ENCODE measurements around the gene DUSP22.
"Not testable (repeated sequence)": the region's sequence is repeated elsewhere in the genome, so short reads cannot be mapped to it uniquely, and the experiment has no call there.

DUSP22 gene

GRCh38 chr6:279341-280029, 12.8 kb upstream of the DUSP22 start:
- DNase-seq (ENCODE audit: low read depth in 2 of 2): no peak

- DNase-seq (ENCODE audit: low read depth in 2 of 2): no peak
These were observed 11.4 kb upstream of the DUSP22 start for GRCh38 chr6:280775-281468.

- DNase-seq (ENCODE audit: low read depth in 2 of 2): no peak
These were observed 10.7 kb upstream of the DUSP22 start for GRCh38 chr6:281469-282103.

- no peak for DNase-seq (ENCODE audit: low read depth in 2 of 2)
These were observed 10.0 kb upstream of the DUSP22 start for GRCh38 chr6:282177-282866.

- DNase-seq (ENCODE audit: low read depth in 2 of 2): no peak
These were observed 9.3 kb upstream of the DUSP22 start for GRCh38 chr6:282867-283416.

- no peak for DNase-seq (ENCODE audit: low read depth in 2 of 2)
These were observed 7.8 kb upstream of the DUSP22 start for GRCh38 chr6:284486-284885.

DNA sequence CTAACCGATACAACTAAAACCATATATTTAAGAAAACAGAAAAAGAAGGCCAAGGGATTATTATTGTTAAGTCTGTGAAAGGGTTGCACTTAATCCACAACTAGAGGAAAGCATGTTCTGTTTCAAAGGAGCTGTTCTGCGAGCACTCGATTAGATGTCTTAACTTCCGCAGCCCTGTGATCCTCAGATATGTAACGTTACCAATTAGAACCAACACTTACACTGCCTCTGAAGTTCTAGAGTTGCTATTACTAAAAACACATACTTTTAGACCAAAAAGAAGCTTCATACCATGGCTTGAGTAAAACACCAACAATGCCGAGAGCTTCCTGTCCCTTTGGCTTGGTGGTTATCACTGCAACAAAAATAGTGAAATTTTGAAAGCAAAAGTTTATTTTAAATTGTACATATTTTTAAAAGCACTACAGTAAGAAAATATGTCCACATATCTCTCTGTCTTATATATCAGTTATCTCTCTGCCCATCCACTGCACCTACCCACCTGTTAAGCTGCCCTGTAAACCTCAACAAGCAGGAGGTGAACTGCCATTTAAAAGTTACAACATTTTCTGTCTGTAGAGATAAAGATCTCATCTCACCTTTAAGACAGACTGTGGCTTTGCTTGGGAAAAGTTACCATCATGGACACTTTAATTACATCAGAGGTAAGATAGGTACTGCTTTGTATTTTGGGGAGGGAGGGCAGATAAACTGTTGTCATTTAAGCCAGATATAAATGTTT, 7.1 kb upstream of the DUSP22 start:
- DNase-seq (ENCODE audit: low read depth in 2 of 2): no peak

DNA sequence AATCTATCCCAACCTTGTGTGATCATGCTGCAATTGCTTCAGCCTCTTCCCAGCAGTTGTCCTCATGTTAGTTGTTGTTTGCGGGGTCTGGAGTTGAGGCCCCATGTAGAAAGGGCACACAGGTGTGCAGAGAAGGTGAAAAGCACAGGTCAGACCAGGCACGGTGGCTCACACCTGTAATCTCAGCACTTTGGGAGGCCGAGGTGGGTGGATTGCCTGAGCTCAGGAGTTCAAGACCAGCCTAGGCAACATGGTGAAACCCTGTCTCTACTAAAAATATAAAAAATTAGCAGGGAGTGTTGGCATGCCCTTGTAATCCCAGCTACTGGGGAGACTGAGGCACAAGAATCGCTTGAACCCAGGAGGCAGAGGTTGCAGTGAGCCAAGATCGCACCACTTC, 6.4 kb upstream of the DUSP22 start:
- DNase-seq (ENCODE audit: low read depth in 2 of 2): not testable (repeated sequence)

GRCh38 chr6:286681-287488, 5.4 kb upstream of the DUSP22 start:
- no peak for DNase-seq (ENCODE audit: low read depth in 2 of 2)

DNA sequence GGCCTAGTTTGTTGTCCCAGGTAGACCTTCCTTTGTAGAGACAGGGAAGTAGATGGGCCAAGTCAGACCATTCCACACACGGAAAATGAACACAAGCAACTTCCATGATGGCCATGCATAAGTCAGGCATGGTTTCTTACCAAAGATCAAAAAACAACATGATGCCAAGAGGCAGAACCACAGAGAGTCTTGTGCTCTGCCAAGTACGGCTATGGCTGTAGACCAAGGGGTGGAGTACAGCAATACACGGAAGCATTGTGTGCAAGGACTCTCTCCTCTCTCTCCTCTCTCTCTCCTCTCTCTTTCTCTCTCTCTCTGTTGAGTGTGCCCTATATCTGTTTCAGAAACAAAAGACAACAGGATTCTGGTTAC, 4.8 kb upstream of the DUSP22 start:
- no peak for DNase-seq (ENCODE audit: low read depth in 2 of 2)

DNA sequence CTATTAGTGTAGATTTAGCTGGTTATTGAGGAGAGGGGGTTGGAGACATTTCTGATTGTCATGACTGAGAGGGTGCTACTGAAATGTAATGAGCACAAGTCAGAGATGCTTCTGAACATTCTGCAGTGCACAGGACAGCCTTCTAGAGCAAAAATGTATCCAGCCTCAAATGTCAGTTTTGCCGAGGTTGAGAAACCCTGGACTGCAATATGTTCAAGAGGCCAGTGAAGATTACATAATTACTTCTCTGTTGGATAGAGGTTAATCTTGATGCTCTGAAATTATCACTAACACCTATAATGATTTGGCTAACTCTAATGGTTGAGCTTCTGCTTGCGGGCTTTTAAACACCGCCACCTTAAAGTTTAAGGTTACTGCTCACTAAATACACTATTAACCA, 3.4 kb upstream of the DUSP22 start:
- no peak for DNase-seq (ENCODE audit: low read depth in 2 of 2)

DNA sequence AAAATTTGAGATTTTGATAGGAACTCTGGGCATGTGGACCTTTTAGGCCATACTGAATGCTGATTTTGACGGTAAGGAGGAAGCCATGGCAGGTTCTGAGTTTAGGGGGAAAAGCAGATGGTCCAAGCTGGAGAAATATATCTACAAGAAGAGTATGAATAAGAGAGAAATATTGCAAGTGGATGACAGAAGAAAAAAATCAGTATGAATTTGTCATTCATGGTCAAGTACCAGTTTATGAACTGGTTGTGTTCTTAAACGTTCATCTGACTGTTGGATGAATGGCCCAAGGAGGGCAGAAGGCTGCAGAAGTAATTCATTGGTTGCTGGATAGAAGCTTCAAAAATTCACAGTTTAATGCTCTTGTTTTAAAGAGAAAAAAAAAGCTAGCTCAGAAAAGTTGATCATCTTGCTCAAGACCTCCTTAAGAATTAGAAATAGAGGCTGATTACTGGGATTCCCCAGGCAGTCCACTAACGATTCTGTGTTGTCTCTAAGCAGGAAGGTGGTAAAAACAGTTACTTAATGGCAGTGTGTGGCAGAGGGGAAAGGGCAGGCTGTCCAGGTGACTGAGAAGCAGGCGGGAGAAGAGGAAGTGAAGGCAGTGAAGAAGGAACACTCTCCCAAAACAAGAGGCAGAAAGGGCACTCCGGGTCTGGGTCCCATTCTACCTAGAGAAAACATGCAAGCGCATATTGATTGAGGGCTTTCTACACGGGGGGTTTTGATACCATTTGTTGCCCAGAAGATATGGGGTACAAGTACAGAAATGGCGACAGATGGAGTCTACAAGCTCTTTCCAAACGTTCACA, 2.0 kb upstream of the DUSP22 start:
- DNase-seq (ENCODE audit: low read depth in 2 of 2): no peak

DNA sequence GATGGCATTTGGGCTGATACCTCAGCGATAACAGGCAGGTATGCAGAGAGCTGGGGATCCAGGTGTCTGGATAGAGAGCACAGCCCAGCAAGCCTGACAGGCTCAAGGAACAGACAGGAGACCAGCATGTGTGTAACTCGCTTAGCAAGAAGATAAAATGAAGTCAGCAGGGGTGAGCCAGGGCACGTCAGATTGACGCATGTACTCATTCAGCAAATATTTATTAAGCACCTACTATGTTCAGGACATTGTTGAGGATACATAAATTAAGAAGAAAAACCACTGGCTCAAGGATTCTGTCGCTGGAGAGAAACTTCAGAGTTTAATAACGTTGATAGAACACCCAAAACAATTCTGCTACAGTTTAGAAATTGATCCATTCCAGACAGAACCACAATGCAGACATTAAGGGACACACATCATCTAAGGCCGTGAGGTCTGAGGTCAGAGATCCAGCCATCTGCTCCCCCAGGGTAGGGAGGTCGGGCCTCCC, 1.0 kb upstream of the DUSP22 start:
- no peak for DNase-seq (ENCODE audit: low read depth in 2 of 2)

DNA sequence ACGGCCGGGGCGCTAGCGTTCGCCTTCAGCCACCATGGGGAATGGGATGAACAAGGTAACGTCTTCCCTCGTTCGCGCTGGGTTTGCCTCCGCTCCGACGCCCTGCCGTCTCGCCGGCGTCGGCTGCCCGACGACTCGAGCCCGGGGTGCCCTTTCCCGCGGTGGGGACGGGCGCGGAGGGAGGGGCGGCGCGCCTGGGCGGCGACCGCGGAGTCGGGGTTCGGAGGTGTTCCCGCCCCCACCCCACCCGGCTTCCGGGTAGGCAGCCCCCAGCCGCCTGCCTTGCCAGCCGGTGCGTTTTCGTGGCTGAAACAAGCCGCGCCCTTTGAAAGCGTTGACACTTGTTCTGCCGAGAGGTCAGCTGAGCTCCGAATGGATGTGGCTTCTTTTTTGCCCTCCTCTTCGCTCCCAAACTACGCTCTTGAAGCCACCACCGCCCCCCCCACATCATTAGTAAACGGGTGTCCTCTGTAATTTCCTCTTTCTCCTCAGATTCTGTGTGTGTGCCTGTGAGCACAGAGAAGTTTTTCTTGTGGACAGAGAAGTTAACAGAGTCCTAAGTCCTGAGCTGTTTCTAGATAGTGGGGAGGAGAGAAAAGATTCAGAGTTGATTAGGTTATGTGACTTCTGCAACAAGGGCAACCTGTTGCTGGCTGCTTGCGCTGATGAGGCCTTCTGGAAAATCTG, 362 bp downstream of the DUSP22 start:
- no peak for DNase-seq (ENCODE audit: low read depth in 2 of 2)

DNA sequence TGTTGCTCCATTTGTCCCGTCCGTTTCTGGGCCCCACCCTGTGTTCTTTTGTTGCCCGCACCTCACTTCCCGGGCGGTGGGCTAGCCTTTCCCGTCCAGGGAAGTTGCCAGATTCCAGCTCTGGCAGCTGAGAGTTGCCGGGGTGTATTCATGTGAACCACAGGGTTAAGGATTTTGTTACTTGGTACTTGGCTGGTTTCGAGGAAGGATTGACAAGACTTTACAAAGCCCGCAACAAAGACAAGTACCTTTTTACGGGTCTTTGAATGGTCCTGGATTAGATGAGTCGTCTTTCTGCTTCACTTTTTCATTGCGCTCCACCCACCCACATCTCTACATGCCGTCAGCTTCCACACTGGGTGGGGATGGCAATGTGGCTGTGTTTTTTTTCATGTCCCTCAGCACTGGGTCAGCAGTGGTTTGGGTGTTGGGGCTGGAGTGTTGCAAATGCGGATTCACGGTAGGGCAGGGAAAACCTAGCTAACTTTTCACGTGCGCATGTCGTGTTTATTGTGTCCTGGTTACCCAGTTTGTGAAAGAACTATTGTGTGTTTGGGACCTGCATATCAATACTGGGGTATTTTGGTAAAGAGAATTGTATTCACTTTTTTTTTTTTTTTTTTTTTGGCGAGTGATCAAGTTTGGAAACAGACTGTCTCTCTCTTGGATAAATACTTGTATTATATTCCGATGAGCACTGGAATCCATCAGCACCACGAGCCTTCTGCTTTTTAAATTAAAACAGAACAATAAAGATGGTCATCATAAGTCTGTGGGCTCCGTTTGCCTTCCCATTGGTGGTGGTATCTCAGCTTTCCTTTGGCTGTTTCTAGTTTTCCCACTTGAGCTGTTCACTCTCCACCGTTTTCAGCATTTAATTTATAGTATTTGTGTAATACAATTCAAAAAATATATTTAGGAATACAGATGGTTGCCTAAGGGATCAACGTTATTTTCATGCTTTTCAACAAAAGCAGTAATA, 1.2 kb downstream of the DUSP22 start:
- no peak for DNase-seq (ENCODE audit: low read depth in 2 of 2)

- DNase-seq (ENCODE audit: low read depth in 2 of 2): no peak
These were observed 2.6 kb downstream of the DUSP22 start for GRCh38 chr6:294656-295565.

All from fibroblast of skin of left quadriceps (primary cell).